Astrocyte (in vitro differentiated cells and primary cell): ENCODE results near the gene TRPV6. TPM values are rescaled to one million over a fixed set of nuclear protein-coding genes. Genes with fewer than 3 reads are reported as not detected.

Experiments
- DNase-seq: peaks from one replicate; pipeline ENCODE4 v3.0.0-alpha.2; 2010; ENCODE audit warnings: low read depth
- FAIRE-seq: peaks from 2 replicates; lab custom pipeline; 2011; peaks lifted over from hg19 to GRCh38; lab: Jason Lieb, UNC
- H2AFZ ChIP-seq: 2 replicates; pipeline ENCODE4 v1.6.0; 2012; ENCODE audit warnings: low read depth, low read length, inconsistent platforms
- H3K27ac ChIP-seq: 2 replicates; pipeline ENCODE4 v1.5.1; 2011; ENCODE audit warnings: low read depth, low read length, inconsistent platforms
- H3K27me3 ChIP-seq: 2 replicates; pipeline ENCODE4 v1.6.0; 2011; ENCODE audit warnings: low read length, inconsistent platforms; ENCODE audit not compliant: insufficient read depth
- H3K36me3 ChIP-seq: 2 replicates; pipeline ENCODE4 v1.5.1; 2011; ENCODE audit warnings: low read length, inconsistent platforms; ENCODE audit not compliant: insufficient read depth
- H3K4me1 ChIP-seq: 2 replicates; pipeline ENCODE4 v1.5.1; 2011; ENCODE audit warnings: low read length, inconsistent platforms; ENCODE audit not compliant: insufficient read depth
- H3K4me2 ChIP-seq: 2 replicates; pipeline ENCODE4 v1.6.0; 2012; ENCODE audit warnings: low read length, inconsistent platforms
- H3K4me3 ChIP-seq: 2 replicates; pipeline ENCODE4 v1.5.1; 2011; ENCODE audit warnings: low read depth, mild to moderate bottlenecking, low read length, inconsistent platforms; ENCODE audit not compliant: insufficient read depth
- H3K79me2 ChIP-seq: 2 replicates; pipeline ENCODE4 v1.6.0; 2012; ENCODE audit warnings: mild to moderate bottlenecking, low read length, inconsistent platforms; ENCODE audit not compliant: insufficient read depth
- H3K9ac ChIP-seq: 2 replicates; pipeline ENCODE4 v1.6.0; 2012; ENCODE audit warnings: mild to moderate bottlenecking, low read length, inconsistent platforms
- H3K9me3 ChIP-seq: 2 replicates; pipeline ENCODE4 v1.5.1; 2012; ENCODE audit warnings: low read depth, mild to moderate bottlenecking, low read length, inconsistent platforms; ENCODE audit not compliant: insufficient read depth
- H4K20me1 ChIP-seq: 2 replicates; pipeline ENCODE4 v1.6.0; 2012; ENCODE audit warnings: low read length, inconsistent platforms; ENCODE audit not compliant: insufficient read depth
- H3K27ac Mint-ChIP-seq: one replicate; pipeline ENCODE4 v1.8.0; 2021; ENCODE audit warnings: mild to moderate bottlenecking, mixed read lengths; ENCODE audit not compliant: unreplicated experiment
- H3K27me3 Mint-ChIP-seq: one replicate; pipeline ENCODE4 v1.8.0; 2021; ENCODE audit warnings: low read depth, mixed read lengths; ENCODE audit not compliant: unreplicated experiment
- H3K36me3 Mint-ChIP-seq: one replicate; pipeline ENCODE4 v1.8.0; 2021; ENCODE audit warnings: low read depth, mixed read lengths; ENCODE audit not compliant: unreplicated experiment
- H3K4me1 Mint-ChIP-seq: one replicate; pipeline ENCODE4 v1.8.0; 2021; ENCODE audit warnings: low read depth, mixed read lengths; ENCODE audit not compliant: unreplicated experiment
- H3K4me3 Mint-ChIP-seq: one replicate; pipeline ENCODE4 v1.8.0; 2021; ENCODE audit warnings: mild to moderate bottlenecking, moderate library complexity, mixed read lengths; ENCODE audit not compliant: unreplicated experiment
- H3K9me3 Mint-ChIP-seq: one replicate; pipeline ENCODE4 v1.8.0; 2021; ENCODE audit warnings: mild to moderate bottlenecking, mixed read lengths; ENCODE audit not compliant: unreplicated experiment
- CTCF ChIP-seq: IDR thresholded peaks from 2 replicates; pipeline ENCODE4 v1.5.1; 2011; ENCODE audit warnings: low read depth, mild to moderate bottlenecking, inconsistent platforms, low read length, moderate library complexity; ENCODE audit not compliant: insufficient read depth
- EZH2 ChIP-seq: IDR thresholded peaks from 2 replicates; pipeline ENCODE4 v1.6.1; 2012; ENCODE audit warnings: mild to moderate bottlenecking, low read length, inconsistent platforms; ENCODE audit not compliant: insufficient read depth
- total RNA-seq: library from RNA; stranded (reverse); gene quantifications from 2 replicates; pipeline ENCODE4 v1.2.1, GENCODE V29; 2021

TRPV6 gene
- total RNA-seq, 1 donor from 2014 or later, result 0.14 TPM

- Histone ChIP-seq H4K20me1 (no peaks in the 10 kb centered on the region), H3K79me2 (no peaks in the 10 kb centered on the region), H3K36me3 (no peaks in the 10 kb centered on the region), H3K9me3 (no peaks in the 10 kb centered on the region), H3K27me3 (no peaks in the 10 kb centered on the region), H3K27ac (no peak overlapping the region), H3K4me1 (no peaks in the 10 kb centered on the region), H3K4me2 (no peak overlapping the region), H3K4me3 (no peak overlapping the region), H3K9ac (no peak overlapping the region), H2AFZ (no peak overlapping the region)
- Mint-ChIP-seq H3K27ac (no peak overlapping the region), H3K27me3 (peaks cover 2% of the 10 kb centered on the region), H3K4me3 (no peak overlapping the region), H3K9me3 (no peaks in the 10 kb centered on the region), H3K4me1 (peaks cover 10% of the 10 kb centered on the region), H3K36me3 (no peaks in the 10 kb centered on the region)
- FAIRE-seq (no peak), DNase-seq (no peak)
- TF ChIP-seq CTCF (no peak), EZH2 (no peak)
Observed at GRCh38 chr7:142842251-142842766, 43.2 kb downstream of the TRPV6 start.

GRCh38 chr7:142838461-142839213 lies 46.9 kb downstream of the TRPV6 start:
- H3K9me3 Mint-ChIP-seq, result no peaks in the 10 kb centered on the region

More at GRCh38 chr7:142838461-142839213, 46.9 kb downstream of the TRPV6 start:
- no peak for TF ChIP-seq CTCF
- no peak for TF ChIP-seq EZH2
- no peak overlapping the region for H3K27ac ChIP-seq
- Mint-ChIP-seq H3K4me3 (no peak overlapping the region), H3K4me1 (peaks cover 10% of the 10 kb centered on the region), H3K27me3 (peaks cover 2% of the 10 kb centered on the region), H3K36me3 (no peaks in the 10 kb centered on the region), H3K27ac (no peak overlapping the region)
- H4K20me1 ChIP-seq, result no peaks in the 10 kb centered on the region
- H3K4me2 ChIP-seq, result no peak overlapping the region
- DNase-seq (no peak), FAIRE-seq (no peak)
- no peak overlapping the region for H3K9ac ChIP-seq
- no peak overlapping the region for H3K4me3 ChIP-seq
- no peaks in the 10 kb centered on the region for H3K4me1 ChIP-seq
- H3K9me3 ChIP-seq, result no peaks in the 10 kb centered on the region
- no peaks in the 10 kb centered on the region for H3K36me3 ChIP-seq
- H2AFZ ChIP-seq, result no peak overlapping the region
- no peaks in the 10 kb centered on the region for H3K79me2 ChIP-seq
- no peaks in the 10 kb centered on the region for H3K27me3 ChIP-seq
